Iris pigment epithelial cell (primary cell): ENCODE results near the gene MND1.
A peak's percentile ranks its signal among the peaks of the same experiment; 100 is the strongest.
"Not testable (repeated sequence)": the region's sequence is repeated elsewhere in the genome, so short reads cannot be mapped to it uniquely, and the experiment has no call there.

Source experiments
- DNase-seq: peaks from one replicate; pipeline ENCODE4 v3.0.0-alpha.2; 2011; ENCODE audit warnings: low read depth

The MND1 gene

GRCh38 chr4:153440475-153440874 is 96.0 kb downstream of the MND1 start:
- DNase-seq, result no peak

- peak; percentile 84 for DNase-seq
These were observed 102.9 kb downstream of the MND1 start for GRCh38 chr4:153447175-153447905.

- peak; percentile 80 for DNase-seq
These were observed 103.7 kb downstream of the MND1 start for GRCh38 chr4:153448003-153448731.

- DNase-seq, result no peak
These were observed 104.8 kb downstream of the MND1 start for GRCh38 chr4:153449338-153449737.

- DNase-seq, result no peak
These were observed 106.0 kb downstream of the MND1 start for GRCh38 chr4:153450544-153450917.

- peak; percentile 61 for DNase-seq
These were observed 106.7 kb downstream of the MND1 start for GRCh38 chr4:153451145-153451544.

- DNase-seq, result no peak
These were observed 107.6 kb downstream of the MND1 start for GRCh38 chr4:153451911-153452657.

GRCh38 chr4:153452658-153453378 is 108.3 kb downstream of the MND1 start:
- no peak for DNase-seq

- DNase-seq, result no peak
These were observed 108.9 kb downstream of the MND1 start for GRCh38 chr4:153453402-153453801.

GRCh38 chr4:153458969-153459368 is 114.5 kb downstream of the MND1 start:
- DNase-seq, result no peak

GRCh38 chr4:153461549-153461948 is 117.1 kb downstream of the MND1 start:
- DNase-seq, result not testable (repeated sequence)

- peak; percentile 71 for DNase-seq
These were observed 119.6 kb downstream of the MND1 start for GRCh38 chr4:153464068-153464467.
